ENCODE measurements around the gene TDRD7.

Gene TDRD7

DNA sequence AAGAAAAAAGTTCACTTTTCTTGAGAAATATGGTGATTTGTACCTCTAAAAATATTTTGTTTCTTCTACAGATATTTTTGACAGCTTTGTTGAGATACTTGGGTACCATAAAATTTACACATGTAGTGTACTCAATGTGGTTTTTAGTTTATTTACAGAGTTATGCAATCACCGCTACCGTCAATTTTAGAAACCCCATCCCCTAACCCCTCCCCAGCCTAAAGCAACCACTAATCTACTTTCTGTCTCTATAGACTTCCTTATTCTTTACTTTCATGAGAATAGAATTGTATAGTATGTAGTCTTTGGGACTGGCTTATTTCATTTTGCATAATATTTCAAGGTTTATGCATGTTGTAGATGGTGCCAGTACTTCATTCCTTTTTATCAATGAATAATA, 45.0 kb upstream of the TDRD7 start:
- no peak for DNase-seq (ENCODE audit: low read depth)

DNA sequence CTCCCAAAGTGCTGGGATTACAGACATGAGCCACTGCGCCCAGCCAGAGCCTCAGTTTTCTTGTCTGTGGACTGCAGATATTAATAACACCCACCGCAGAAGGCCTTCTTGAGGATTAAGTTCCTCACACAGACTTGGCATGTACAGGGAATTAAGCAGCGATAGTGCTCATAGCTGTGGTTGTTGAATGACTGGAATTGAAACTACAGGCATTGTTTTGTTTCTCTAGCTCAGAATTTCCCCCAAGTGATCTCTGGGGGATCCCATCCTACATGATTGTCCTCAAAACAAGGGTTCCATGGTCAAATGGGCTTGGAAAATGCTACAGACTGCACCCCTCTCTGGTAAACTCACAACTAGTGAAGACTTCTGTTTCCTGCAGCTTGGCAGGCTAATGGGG, 44.2 kb upstream of the TDRD7 start:
- DNase-seq (ENCODE audit: low read depth) = no peak
- H3K4me3 ChIP-seq (replicated peaks; ENCODE audit: low read depth, low read length) = no peak overlapping the region
- TF ChIP-seq, protein P1, sequence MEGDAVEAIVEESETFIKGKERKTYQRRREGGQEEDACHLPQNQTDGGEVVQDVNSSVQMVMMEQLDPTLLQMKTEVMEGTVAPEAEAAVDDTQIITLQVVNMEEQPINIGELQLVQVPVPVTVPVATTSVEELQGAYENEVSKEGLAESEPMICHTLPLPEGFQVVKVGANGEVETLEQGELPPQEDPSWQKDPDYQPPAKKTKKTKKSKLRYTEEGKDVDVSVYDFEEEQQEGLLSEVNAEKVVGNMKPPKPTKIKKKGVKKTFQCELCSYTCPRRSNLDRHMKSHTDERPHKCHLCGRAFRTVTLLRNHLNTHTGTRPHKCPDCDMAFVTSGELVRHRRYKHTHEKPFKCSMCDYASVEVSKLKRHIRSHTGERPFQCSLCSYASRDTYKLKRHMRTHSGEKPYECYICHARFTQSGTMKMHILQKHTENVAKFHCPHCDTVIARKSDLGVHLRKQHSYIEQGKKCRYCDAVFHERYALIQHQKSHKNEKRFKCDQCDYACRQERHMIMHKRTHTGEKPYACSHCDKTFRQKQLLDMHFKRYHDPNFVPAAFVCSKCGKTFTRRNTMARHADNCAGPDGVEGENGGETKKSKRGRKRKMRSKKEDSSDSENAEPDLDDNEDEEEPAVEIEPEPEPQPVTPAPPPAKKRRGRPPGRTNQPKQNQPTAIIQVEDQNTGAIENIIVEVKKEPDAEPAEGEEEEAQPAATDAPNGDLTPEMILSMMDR (IDR thresholded peaks at IDR 0.05; ENCODE audit: low read length, missing control alignments) = no peak

More for the DNA sequence above, 45.0 kb upstream of the TDRD7 start:
- TF ChIP-seq, protein P1 (IDR thresholded peaks at IDR 0.05; ENCODE audit: low read length, missing control alignments) = no peak
- H3K4me3 ChIP-seq (replicated peaks; ENCODE audit: low read depth, low read length) = no peak overlapping the region

DNA sequence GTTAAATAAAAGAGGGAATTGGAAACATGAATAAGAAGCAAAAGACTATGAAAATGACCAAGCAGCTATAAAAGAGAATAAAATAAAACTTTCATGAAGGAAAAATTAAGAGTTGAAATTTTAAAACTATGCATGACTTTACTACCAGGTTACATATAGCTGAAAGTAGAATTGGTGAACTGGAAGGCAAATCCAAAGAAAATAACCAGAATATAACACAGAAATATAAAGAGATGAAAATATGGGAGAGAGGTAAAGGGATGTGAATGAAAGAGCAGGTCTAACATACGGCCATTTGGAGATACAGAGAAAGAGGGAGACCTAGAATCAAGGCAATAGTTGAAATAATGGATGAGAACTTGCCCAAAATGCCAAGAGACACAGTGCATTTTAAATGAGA, 42.9 kb upstream of the TDRD7 start:
- DNase-seq (ENCODE audit: low read depth) = no peak
- no peak overlapping the region for H3K4me3 ChIP-seq (replicated peaks; ENCODE audit: low read depth, low read length)
- TF ChIP-seq, protein P1 (IDR thresholded peaks at IDR 0.05; ENCODE audit: low read length, missing control alignments) = no peak

DNA sequence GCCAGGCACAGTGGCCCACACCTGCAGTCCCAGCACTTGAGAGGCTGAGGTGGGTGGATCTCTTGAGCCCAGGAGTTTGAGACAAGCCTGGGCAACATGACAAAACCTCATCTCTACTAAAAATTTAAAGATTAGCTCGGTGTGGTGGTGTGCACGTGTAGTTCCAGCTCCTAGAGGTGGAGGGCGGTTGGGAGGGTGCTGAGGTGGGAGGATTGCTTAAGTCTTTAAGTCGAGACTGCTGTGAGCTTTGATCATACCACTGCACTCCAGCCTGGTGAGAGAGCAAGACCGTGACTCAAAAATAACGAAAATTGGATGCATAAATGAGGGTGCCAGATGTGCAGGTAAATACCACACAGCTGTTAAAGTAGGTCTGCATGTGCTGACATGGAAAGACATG, 39.3 kb upstream of the TDRD7 start:
- TF ChIP-seq, protein P1 (IDR thresholded peaks at IDR 0.05; ENCODE audit: low read length, missing control alignments) = no peak
- no peak for DNase-seq (ENCODE audit: low read depth)
- H3K4me3 ChIP-seq (replicated peaks; ENCODE audit: low read depth, low read length) = no peak overlapping the region

DNA sequence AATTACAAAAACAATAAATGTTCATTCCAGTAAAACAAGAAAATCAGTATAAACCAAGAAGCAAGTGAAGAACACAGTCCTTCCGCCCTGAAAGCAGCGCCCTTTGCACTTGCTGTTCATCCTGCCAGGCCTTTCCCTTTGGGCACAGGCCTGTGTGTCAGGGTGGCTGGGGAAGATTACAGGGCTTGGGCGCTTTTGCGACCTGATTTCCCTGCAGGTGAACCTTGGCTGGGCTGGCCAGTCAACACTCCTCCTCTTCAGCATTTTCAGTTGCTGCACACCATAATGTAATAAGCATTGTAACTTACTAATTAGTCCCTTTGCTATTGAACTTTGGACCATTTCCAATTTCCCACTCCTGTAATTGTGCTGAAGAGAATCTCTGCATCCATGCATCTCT, 38.6 kb upstream of the TDRD7 start:
- no peak overlapping the region for H3K4me3 ChIP-seq (replicated peaks; ENCODE audit: low read depth, low read length)
- TF ChIP-seq, protein P1 (IDR thresholded peaks at IDR 0.05; ENCODE audit: low read length, missing control alignments) = no peak
- no peak for DNase-seq (ENCODE audit: low read depth)

DNA sequence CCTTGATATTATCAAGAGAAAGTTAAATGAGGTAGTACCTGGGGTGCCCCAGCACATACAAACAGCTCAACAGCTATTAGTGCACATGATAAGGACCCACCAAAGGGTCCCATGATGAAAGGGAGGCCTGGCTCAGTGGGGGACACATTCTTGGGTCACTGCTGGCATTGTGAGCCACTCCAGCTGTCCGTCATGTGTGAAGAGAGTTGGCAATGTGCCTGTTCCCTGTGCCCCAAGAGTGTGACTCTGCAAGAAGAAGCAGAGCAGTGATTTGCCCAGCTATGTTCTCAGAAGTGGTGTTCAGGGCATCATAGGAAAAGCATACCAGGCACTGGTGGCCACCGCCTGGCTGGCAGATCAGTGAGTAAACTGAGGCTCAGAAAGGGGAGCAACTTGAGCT, 37.1 kb upstream of the TDRD7 start:
- no peak overlapping the region for H3K4me3 ChIP-seq (replicated peaks; ENCODE audit: low read depth, low read length)
- TF ChIP-seq, protein P1 (IDR thresholded peaks at IDR 0.05; ENCODE audit: low read length, missing control alignments) = no peak
- DNase-seq (ENCODE audit: low read depth) = no peak

DNA sequence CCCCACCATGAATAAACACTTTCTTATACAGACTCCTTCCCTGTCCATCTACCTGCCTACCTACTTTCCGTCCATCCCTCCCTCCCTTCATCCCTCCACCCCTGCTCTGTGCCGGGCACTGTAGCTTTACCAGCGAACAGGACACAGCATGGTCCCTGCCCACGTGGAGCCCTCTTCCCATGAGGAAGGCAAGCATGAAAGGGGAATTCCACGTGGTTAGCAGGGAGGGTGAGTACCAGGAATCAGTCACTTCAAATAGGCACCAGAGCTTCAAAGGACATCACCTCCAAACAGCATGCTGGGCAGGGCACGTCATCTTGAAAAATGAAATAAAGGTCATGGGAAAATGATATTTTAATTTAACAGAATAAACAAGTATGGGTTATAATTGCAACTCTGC, 35.0 kb upstream of the TDRD7 start:
- DNase-seq (ENCODE audit: low read depth) = no peak
- TF ChIP-seq, protein P1 (IDR thresholded peaks at IDR 0.05; ENCODE audit: low read length, missing control alignments) = no peak
- H3K4me3 ChIP-seq (replicated peaks; ENCODE audit: low read depth, low read length) = no peak overlapping the region
